ENCODE results near the gene PPP3R1.

DNA sequence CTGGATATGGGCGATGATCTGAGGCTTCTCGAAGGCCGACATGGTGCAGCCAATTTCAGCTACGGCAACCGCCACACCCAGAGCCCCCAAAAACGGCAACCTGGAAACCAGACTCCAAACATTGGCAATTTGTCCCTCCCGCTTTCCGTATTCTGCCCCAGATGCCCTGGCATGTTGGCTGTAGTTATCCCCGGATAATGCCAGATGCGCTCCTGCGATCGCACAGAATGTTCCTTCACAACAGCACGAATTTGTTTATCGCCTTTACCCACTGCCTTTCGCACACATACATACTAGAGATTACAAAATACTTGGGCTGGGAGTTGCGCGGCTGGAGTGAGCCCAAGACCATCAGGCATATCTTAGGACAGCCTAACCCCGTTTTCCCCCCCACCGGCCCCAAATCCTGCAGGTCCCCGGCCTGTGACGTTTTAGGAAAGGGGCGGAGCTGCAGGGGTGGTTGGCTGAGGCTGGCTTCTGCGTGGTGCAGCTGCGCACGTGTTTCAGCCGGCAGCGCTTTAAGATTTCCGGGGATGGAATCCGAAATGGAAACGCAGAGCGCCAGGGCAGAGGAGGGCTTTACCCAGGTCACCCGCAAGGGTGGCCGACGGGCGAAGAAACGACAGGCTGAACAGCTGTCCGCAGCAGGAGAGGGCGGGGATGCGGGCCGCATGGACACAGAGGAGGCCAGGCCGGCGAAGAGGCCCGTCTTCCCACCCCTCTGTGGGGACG, 94.8 kb downstream of the PPP3R1 start, which contains the start of gene PNO1:
- TF ChIP-seq ZNF19 (tag by site-specific recombination; IDR thresholded peaks at IDR 0.05; ENCODE audit: low read depth): no peak
- TF ChIP-seq YY1 (tag by site-specific recombination; IDR thresholded peaks at IDR 0.05): no peak
- no peak for TF ChIP-seq ZNF530 (tag by site-specific recombination; IDR thresholded peaks at IDR 0.05; ENCODE audit: low read depth)
- TF ChIP-seq ZNF785 (tag by site-specific recombination; IDR thresholded peaks at IDR 0.05): no peak
- TF ChIP-seq, protein P1, sequence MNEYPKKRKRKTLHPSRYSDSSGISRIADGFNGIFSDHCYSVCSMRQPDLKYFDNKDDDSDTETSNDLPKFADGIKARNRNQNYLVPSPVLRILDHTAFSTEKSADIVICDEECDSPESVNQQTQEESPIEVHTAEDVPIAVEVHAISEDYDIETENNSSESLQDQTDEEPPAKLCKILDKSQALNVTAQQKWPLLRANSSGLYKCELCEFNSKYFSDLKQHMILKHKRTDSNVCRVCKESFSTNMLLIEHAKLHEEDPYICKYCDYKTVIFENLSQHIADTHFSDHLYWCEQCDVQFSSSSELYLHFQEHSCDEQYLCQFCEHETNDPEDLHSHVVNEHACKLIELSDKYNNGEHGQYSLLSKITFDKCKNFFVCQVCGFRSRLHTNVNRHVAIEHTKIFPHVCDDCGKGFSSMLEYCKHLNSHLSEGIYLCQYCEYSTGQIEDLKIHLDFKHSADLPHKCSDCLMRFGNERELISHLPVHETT (tag by site-specific recombination; IDR thresholded peaks at IDR 0.05): peak; percentile 83
- TF ChIP-seq, protein P2, sequence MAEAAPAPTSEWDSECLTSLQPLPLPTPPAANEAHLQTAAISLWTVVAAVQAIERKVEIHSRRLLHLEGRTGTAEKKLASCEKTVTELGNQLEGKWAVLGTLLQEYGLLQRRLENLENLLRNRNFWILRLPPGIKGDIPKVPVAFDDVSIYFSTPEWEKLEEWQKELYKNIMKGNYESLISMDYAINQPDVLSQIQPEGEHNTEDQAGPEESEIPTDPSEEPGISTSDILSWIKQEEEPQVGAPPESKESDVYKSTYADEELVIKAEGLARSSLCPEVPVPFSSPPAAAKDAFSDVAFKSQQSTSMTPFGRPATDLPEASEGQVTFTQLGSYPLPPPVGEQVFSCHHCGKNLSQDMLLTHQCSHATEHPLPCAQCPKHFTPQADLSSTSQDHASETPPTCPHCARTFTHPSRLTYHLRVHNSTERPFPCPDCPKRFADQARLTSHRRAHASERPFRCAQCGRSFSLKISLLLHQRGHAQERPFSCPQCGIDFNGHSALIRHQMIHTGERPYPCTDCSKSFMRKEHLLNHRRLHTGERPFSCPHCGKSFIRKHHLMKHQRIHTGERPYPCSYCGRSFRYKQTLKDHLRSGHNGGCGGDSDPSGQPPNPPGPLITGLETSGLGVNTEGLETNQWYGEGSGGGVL (tag by site-specific recombination; IDR thresholded peaks at IDR 0.05): no peak
- no peak for TF ChIP-seq AEBP2 (tag by site-specific recombination; IDR thresholded peaks at IDR 0.05; ENCODE audit: borderline replicate concordance)
- TF ChIP-seq CTCF (tag by site-specific recombination; IDR thresholded peaks at IDR 0.05): peak; percentile 50
- no peak for TF ChIP-seq ZNF416 (tag by site-specific recombination; IDR thresholded peaks at IDR 0.05)
- no peak for TF ChIP-seq IKZF3 (tag by site-specific recombination; IDR thresholded peaks at IDR 0.05)
- TF ChIP-seq, protein P3, sequence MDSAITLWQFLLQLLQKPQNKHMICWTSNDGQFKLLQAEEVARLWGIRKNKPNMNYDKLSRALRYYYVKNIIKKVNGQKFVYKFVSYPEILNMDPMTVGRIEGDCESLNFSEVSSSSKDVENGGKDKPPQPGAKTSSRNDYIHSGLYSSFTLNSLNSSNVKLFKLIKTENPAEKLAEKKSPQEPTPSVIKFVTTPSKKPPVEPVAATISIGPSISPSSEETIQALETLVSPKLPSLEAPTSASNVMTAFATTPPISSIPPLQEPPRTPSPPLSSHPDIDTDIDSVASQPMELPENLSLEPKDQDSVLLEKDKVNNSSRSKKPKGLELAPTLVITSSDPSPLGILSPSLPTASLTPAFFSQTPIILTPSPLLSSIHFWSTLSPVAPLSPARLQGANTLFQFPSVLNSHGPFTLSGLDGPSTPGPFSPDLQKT (IDR thresholded peaks at IDR 0.05; ENCODE audit: borderline replicate concordance, low read depth, low read length): no peak
- TF ChIP-seq OVOL3 (tag by site-specific recombination; IDR thresholded peaks at IDR 0.05): 0 out of 2 replicates have a peak, but pooled peaks have one; percentile 13
